Thyroid gland (tissue), 4 donors: ENCODE measurements around the gene ADGRD1.

Experiments
- CTCF ChIP-seq, 6 experiments: fragments of 200-600 bp in 3 of 6; fragments of 450-650 bp in 3 of 6; sonication (generic) in 3 of 6; IDR thresholded peaks; one replicate each; pipeline ENCODE4 v1.5.1; 2016 to 2019; ENCODE audit warnings: antibody characterized with exemption in 6 of 6, mild to moderate bottlenecking in 2 of 6, inconsistent platforms in 1 of 6, moderate library complexity in 1 of 6
- POLR2A ChIP-seq, 2 donors: fragments of 450-650 bp; IDR thresholded peaks; one replicate each; pipeline ENCODE4 v1.6.1; 2017; ENCODE audit warnings: antibody characterized with exemption in 2 of 2, mild to moderate bottlenecking in 2 of 2, moderate library complexity in 1 of 2

GRCh38 chr12:130988751-130989150, 35.0 kb downstream of the ADGRD1 start:
- TF ChIP-seq POLR2A (IDR thresholded peaks at IDR 0.05) (no peak), CTCF (IDR thresholded peaks at IDR 0.05) (no peak)
